Activated CD8-positive, alpha-beta memory T cell treated with anti-CD3 and anti-CD28 coated beads for 36 hours (primary cell): ENCODE data around the gene SEC14L2. TPM values are rescaled to one million over a fixed set of nuclear protein-coding genes. Genes with fewer than 3 reads are reported as not detected.

ENCODE experiments used
- CTCF ChIA-PET: fragments of 350-600 bp; sonication (Branson Sonifier 250); formaldehyde crosslinking; loops from one replicate; lab custom pipeline; 2021; ENCODE audit warnings: antibody characterized with exemption; lab: Charles Lee
- POLR2A ChIA-PET: fragments of 350-600 bp; sonication (Branson Sonifier 250); formaldehyde crosslinking; loops from one replicate; lab custom pipeline; 2021; ENCODE audit warnings: antibody characterized with exemption; lab: Charles Lee
- total RNA-seq, 2 experiments: library from RNA; stranded (reverse); gene quantifications; one replicate each; pipeline ENCODE4 v1.2.3, GENCODE V29; 2021

Gene SEC14L2
- total RNA-seq, 2 experiments from 2014 or later, result 6.0 to 7.7 TPM

DNA sequence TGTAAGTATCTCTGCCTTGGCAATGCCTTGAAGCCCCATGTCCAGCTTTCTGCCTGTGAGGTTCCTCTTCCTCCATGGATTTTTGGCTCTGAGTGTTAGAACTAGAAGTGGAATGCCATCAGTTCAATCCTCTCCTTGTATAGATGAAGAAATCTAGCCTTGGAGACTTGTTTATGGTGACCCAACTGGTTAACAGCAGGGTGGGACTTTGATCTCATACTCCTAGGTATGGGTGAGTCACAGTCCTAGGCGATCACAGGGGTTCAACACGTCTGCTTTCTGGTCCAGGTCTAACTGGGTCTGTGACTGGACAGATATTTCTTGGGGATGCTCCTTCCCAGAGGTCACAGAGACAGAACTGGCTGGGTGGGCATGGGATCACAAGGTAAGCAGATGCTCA, 19.6 kb downstream of the SEC14L2 start:
- ChIA-PET POLR2A (no interaction called here), CTCF (no interaction called here)

DNA sequence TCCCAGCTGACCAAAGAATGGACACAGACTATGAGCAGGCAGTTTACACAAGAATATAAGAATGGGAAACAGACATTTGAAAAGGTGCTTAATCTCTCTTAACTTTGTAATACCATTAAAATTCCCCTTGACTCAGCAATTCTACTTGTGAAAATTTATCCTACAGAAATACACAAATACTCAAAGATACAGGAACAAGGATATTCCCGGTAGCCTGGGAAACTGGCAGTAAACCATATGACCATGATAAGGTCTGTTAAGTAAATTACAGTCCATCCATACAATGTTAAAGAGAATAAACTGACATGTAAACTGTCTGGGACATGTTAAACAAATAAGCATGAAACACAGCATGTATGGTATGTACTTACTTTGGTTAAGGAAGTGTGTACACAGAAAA, 20.0 kb downstream of the SEC14L2 start:
- ChIA-PET CTCF (no interaction called here), POLR2A (no interaction called here)

DNA sequence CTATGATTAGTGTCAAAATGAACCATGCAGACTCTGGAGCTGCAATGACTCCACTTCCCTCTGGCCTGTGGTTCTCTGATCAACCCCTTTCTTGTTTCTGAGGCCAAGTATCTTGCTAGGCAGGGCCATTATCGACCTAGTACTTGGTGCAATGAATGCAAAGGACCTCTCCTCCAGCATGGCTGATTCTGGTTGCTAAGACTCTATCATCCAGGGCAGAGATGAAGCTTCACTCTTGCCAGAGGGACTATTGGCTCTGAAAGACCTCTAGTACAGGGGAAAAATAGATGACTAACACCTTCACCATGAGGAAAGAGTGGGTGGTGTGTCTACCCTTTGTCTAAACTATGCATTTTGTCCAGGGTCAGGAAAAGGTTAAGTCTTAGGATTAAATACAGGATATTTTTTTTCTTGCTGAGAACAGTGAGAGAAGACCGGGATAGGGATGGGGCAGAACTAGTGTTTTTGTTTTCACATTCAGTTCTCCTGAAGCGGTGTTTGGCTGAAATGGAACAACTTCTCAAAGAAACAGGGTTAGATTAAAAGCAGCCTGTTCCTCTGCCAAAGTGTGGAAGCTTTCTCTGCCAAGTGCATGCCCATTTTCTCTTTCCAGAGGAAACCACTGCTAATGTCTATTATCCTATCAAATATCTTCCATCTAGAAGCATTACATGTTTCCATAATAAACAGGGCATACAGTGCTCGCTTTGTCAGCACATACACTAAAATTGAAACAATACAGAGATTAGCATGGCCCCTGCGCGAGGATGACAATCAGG, 23.7 kb downstream of the SEC14L2 start:
- POLR2A ChIA-PET, result no interaction called here
- CTCF ChIA-PET, result no interaction called here

DNA sequence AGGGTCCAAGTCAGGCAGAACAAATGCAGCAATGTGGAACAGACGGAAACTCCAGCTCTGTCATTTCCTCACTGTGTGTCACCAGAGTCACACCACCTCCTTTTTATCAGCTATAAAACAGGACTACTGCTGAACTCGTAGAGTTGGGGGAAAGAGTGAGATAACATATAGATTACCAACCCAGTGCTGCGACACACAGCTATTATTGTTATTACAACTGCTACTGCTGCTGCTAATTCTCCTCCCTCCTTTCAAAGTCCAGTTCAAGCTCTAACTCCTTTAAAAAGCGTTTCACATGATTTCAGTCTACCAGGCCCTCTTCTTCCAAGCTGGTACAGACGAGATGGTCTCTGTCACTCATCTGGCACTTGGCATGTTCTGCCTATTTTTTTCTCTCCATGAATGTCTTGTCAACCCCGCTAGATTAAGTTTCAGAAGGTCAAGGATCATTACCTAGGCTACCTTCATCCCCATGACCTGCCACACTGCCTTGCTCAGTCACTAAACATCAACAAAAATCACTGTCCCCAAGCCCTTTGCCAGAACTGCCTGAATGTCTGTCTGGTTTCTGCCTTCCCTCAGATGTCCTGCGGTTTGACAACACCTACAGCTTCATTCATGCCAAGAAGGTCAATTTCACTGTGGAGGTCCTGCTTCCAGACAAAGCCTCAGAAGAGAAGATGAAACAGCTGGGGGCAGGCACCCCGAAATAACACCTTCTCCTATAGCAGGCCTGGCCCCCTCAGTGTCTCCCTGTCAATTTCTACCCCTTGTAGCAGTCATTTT, 25.1 kb downstream of the SEC14L2 start:
- POLR2A ChIA-PET, result interaction anchor here (0.5 to 3.8 kb wide), 4 partner anchors 12 to 832 kb away, joined by 3 to 17 read pairs (median 4); partner anchors contain the start of genes CCDC157, SEC14L2 and SF3A1

DNA sequence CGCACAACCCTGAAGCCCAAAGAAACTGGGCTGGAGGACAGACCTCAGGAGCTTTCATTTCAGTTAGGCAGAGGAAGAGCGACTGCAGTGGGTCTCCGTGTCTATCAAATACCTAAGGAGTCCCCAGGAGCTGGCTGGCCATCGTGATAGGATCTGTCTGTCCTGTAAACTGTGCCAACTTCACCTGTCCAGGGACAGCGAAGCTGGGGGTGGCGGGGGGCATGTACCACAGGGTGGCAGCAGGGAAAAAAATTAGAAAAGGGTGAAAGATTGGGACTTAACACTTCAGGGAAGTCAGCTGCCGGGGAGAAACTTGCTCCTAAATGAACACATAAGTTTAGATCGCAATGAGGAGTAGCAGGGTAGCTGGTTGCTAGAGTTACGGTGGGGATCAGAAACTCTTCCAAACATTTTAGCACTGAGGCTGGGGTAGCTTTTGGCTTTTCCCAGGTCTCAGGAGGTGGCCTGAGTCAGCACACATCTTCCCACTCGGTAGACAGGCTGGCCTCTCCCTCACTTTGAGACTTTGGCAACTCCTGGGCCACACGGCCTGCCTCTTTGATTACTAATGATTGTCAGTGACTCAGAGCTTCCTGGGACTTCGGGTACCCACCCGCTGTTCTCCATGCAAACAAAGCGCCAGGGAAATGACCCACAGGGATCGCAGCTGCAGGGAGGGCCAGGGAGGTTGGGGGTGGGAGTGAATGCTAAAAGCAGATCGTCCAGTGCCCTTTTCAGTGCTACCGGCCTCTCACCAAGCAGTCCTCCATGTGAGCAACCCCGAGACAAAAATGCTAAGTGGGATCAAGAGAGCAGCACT, 25.9 kb downstream of the SEC14L2 start:
- POLR2A ChIA-PET, result interaction anchor here (0.5 to 3.8 kb wide), 10 partner anchors 10 to 833 kb away, joined by 3 to 17 read pairs (median 4); partner anchors contain the start of genes CASTOR1, CCDC157, SEC14L2 and SF3A1
- CTCF ChIA-PET, result interaction anchor here (0.8 to 3.8 kb wide), 7 partner anchors 12 to 156 kb away, joined by 3 to 18 read pairs (median 4); partner anchors contain the start of genes OSM and RNF215

More for the DNA sequence above, 25.1 kb downstream of the SEC14L2 start:
- CTCF ChIA-PET, result interaction anchor here (0.8 to 1.6 kb wide), 5 partner anchors 11 to 134 kb away, joined by 3 to 5 read pairs (median 3); partner anchors contain the start of gene RNF215

DNA sequence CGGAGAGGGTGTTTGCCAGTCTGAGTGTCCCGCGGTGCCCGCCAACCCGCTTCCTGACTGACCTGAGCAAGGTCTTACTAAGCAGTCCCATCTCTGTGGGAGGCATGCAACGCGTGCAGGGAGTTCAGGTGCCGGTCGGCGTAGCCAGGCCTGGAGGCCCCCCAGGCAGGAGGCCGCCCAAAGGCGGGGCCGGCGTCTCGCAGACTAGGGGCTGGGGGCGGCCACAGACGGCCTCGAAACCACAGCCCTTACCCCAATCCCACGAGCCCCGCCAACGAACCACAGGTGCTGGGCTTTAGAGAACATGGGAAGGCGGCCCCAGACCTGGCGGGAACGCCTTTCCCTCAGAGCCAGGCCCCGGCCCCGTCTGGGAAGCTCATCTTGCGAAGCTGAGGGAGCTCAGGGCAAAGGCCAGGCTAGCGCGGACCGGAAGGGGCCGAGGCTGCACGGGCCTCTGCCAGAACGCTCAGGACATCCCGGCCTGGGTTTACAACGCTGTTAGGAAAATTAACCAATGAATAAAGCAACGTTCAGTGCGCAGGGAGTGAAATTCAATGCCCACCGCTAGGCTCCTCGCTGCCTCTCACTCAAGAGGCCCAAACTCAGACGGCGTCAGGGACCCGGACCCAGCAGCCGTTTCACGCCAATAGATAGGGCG, 26.6 kb downstream of the SEC14L2 start:
- ChIA-PET CTCF (interaction anchor here (0.8 to 4.1 kb wide), 9 partner anchors 10 to 157 kb away, joined by 3 to 22 read pairs (median 4); partner anchors contain the start of genes OSM and RNF215), POLR2A (interaction anchor here (0.5 to 3.8 kb wide), 14 partner anchors 11 to 1061 kb away, joined by 3 to 17 read pairs (median 4); partner anchors contain the start of genes CASTOR1, CCDC157, SEC14L2 and SF3A1)

DNA sequence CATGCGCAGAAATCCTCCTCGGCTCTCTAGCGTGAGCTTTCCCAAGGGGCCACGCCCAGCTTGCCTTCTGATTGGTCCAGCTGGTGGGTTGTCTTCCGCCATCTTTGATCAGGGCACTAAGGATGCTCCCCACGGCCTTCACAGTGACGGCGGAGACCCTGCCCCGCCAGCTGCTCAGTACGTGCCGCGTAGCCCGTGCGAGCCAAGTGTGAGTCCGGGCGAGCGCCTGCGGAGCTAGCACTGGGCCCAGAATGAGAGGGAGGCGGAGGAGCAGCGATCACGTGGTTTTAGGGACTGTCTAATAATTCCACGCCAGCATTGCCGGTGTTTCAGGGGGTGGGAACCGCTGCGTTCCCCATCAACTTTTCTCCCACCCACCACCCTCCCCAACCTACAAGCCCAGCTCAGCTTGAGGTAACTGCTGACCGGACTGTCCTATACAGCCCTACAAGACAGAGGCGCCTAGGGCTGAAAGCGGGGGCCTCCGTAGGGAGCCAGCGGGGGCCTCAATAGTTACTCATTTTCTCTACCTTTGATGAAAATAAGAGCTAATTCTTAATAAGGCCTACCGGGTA, 27.2 kb downstream of the SEC14L2 start:
- POLR2A ChIA-PET, result interaction anchor here (0.5 to 3.8 kb wide), 13 partner anchors 13 to 1060 kb away, joined by 3 to 17 read pairs (median 4); partner anchors contain the start of genes CASTOR1, CCDC157, OSM and SEC14L2
- CTCF ChIA-PET, result interaction anchor here (0.9 to 4.1 kb wide), 8 partner anchors 11 to 158 kb away, joined by 3 to 22 read pairs (median 5); partner anchors contain the start of genes CASTOR1, OSM and RNF215

DNA sequence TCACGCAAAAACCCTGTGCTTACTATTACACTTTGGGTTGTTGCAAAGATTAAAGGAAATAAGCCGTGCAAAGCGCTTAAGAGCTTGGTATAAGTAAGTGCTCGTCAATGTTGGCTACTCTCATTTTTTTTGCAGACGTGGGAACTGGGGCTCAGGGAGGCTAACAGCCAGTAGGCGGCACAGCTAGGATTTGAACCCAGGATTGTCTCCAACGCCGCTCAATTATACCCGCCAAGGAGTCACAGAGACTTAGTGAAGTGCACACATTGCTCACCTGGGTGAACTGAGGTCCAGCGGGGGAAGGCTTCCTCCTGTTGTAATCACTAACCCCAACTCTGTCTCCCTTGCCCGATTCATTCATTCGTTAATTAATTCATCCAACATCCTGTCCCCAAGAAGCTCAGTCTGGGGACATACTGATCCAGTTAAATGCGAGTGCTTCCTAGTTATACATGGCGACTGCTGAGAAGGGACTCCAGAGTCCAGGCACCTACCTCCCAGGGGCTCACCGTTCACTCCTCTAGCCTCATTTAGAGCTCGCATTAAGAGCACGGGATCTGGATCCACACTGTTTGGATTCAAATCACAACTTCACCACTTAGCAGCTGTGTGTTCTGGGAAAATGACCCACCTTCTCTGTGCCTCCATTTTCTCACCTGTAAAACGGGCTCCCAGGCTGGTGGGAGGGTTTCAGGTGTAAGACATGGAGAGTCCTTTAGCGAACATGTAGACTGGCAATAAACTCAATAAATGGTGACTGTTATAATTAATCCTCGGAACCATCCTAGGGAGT, 27.9 kb downstream of the SEC14L2 start:
- CTCF ChIA-PET, result interaction anchor here (0.8 to 4.1 kb wide), 10 partner anchors 10 to 159 kb away, joined by 3 to 22 read pairs (median 4); partner anchors contain the start of genes CASTOR1, OSM and RNF215
- POLR2A ChIA-PET, result interaction anchor here (0.6 to 3.8 kb wide), 10 partner anchors 26 to 871 kb away, joined by 3 to 17 read pairs (median 4); partner anchors contain the start of genes CCDC157, OSM, SEC14L2 and SF3A1

DNA sequence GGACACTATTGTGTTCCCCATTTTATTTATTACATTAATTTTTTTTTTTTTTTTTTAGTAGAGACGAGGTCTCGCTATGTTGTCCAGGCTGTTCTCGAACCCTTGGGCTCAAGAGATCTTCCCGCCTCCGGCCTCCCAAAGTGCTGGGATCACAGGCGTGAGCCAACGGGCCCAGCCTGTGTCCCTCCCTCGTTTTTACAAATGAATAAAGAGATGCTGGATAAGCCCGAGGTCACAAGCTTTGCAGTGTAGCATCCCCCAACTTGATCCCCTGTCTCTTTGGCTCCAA, 28.5 kb downstream of the SEC14L2 start:
- ChIA-PET POLR2A (interaction anchor here (0.6 to 3.8 kb wide), 4 partner anchors 29 to 257 kb away, joined by 4 to 17 read pairs (median 6); partner anchors contain the start of gene SEC14L2), CTCF (interaction anchor here (0.8 to 4.1 kb wide), 6 partner anchors 10 to 137 kb away, joined by 3 to 22 read pairs (median 4); partner anchors contain the start of gene CASTOR1)

DNA sequence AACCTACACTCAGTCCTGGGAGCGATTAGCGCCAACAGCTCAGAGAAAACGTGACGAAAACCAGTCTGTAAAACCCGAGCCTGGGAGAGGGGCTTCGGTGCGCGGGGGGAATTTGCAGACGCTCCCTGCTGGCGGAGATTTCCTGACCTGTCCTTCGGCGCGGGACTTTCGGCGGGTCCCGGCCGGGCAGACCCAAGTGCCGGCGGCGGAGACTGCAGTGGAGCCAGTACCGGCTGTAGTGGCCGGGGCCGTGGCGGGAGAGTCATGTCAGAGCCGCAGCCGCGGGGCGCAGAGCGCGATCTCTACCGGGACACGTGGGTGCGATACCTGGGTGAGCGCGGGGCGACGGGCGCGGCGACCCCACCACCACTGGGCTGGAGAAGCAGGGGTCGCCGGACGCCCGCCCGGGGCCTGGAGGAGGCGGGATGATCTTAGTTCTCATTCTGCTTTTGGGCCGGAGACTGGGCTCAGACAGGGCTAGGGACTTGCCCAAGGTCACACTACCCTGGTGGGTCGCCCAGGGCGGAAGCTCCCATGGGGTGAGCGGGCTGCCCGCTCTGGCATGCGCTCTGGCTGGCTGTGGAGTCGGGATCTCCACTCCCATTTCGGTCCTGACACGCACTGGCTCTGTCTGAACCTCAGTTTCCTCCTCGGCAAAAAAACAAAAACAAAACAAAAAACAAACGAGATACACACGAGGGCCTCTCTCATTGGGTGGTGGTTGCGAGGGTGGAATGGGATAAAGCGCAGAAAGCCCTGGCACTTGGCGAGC, 29.0 kb downstream of the SEC14L2 start, which contains the start of gene MTFP1:
Gene MTFP1, plus strand, starts transcription at position 153 of the 772 bp plus-strand sequence. Its CDS starts 112 bp downstream, at position 265.
- POLR2A ChIA-PET, result interaction anchor here (0.6 to 3.8 kb wide), 7 partner anchors 29 to 257 kb away, joined by 3 to 17 read pairs (median 4); partner anchors contain the start of genes CCDC157, SEC14L2 and SF3A1
- CTCF ChIA-PET, result interaction anchor here (0.8 to 4.1 kb wide), 11 partner anchors 9 to 138 kb away, joined by 3 to 22 read pairs (median 4); no protein-coding TSS in a partner anchor

DNA sequence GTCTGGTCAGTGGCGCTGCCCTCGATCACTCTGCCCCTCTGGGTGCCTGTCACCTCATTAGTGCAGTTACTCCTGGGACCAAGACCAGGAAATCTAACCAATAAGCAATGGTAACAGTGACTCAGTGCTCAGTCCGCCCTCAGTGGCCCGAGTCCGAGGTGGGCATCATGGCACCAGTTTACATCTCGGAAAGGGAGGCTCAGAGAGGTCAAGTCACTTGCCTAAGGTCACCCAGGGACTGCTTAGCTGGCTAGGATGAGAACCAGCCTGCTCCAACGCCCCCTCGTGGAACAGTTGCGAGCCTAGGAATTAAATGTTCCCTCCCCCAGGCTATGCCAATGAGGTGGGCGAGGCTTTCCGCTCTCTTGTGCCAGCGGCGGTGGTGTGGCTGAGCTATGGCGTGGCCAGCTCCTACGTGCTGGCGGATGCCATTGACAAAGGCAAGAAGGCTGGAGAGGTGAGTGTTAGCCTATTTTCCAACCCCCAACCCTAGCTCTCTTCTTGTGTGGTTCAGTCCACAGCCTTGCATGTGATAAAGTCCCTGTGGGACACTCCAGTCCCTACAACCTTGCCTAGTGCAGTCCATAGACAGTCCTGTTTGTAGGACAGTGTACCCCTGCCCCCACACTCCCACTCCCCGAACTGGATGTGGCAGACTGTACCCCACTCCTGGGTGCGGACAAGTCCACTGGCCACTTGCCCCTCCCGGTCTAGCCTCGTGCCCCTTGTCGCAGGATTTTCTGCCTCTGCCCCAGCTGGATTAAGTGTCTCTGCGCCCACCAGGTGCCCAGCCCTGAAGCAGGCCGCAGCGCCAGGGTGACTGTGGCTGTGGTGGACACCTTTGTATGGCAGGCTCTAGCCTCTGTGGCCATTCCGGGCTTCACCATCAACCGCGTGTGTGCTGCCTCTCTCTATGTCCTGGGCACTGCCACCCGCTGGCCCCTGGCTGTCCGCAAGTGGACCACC, 29.9 kb downstream of the SEC14L2 start:
- POLR2A ChIA-PET, result interaction anchor here (0.6 to 1.2 kb wide), 5 partner anchors 10 to 70 kb away, joined by 3 to 7 read pairs (median 3); partner anchors contain the start of genes CCDC157, SEC14L2 and SF3A1

DNA sequence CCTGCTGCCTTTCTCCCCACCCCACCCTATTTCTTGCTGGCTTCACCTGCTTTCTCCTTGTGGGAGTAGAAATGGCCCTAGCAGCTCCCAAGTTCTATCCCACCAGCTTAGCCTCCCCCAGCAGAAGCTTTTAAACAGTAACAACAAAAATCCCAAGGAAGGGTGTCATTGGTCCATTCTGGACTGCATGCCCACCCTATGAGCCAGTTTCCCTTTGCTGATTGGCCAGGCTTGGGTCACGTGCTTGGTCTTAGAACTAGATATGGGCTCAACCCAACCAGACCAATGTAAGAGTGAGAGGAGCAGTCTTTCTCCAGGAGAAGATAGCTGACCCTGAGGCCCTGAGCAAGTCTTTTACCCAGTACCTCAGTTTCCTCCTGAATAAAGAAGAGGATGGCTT, 31.1 kb downstream of the SEC14L2 start:
- ChIA-PET POLR2A (interaction anchor here (1.0 kb wide), 1 partner anchor 9 kb away, joined by 3 read pairs; no protein-coding TSS in a partner anchor), CTCF (interaction anchor here (1.4 kb wide), 1 partner anchor 21 kb away, joined by 3 read pairs; no protein-coding TSS in a partner anchor)

More for the DNA sequence above, 29.9 kb downstream of the SEC14L2 start:
- CTCF ChIA-PET, result interaction anchor here (0.6 to 4.1 kb wide), 11 partner anchors 8 to 139 kb away, joined by 3 to 22 read pairs (median 4); no protein-coding TSS in a partner anchor

DNA sequence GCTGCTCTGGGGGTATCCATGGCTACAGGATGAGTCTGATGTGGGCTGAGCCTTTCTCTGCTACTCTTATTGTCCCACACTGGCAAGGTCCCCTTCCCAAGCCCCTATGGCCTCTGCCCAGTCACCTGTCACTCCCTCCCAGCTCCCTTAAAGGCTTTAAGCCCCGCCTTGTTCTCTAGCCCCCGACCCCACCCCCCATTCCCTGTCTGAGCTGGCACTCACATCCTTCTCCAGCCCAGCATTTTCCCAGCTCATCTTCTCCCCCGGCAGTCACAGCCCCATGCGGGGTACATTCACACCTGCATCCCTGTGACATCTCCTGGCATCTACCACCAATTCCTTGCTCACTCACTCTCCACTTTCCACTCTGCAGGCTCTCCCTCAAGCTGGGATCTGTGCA, 33.1 kb downstream of the SEC14L2 start:
- POLR2A ChIA-PET, result interaction anchor here (0.6 to 0.7 kb wide), 2 partner anchors 22 to 121 kb away, joined by 4 to 6 read pairs; no protein-coding TSS in a partner anchor

DNA sequence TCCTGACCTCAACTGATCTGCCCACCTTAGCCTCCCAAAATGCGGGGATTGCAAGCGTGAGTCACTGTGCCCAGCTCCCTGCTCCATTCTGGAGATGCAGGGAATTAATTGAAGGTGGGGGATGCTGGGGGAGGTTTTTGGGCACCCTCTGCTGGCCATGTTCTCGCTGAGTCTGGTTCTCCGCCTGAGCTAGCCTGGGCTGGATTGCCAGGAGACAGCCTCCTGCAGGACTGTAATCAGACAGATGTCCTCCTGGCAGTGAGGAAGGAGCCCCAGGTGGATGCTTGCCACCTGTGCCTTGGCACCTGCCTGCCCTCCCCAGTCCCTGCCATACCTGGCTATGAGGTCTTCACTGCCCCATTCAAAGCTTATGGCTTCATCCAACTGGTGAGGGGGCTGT, 34.1 kb downstream of the SEC14L2 start:
- POLR2A ChIA-PET, result interaction anchor here (0.6 to 0.7 kb wide), 2 partner anchors 57 to 105 kb away, joined by 3 read pairs; no protein-coding TSS in a partner anchor
- CTCF ChIA-PET, result interaction anchor here (0.6 kb wide), 1 partner anchor 198 kb away, joined by 3 read pairs; no protein-coding TSS in a partner anchor

More for the DNA sequence above, 33.1 kb downstream of the SEC14L2 start:
- CTCF ChIA-PET, result no interaction called here
